Type B pancreatic cell (in vitro differentiated cells): Measurements from ENCODE around the gene ADCY9. TPM values are rescaled to one million over a fixed set of nuclear protein-coding genes. Genes with fewer than 3 reads are reported as not detected.

Experiments used
- DNase-seq: peaks from one replicate; pipeline ENCODE4 v3.0.0; 2021; ENCODE audit warnings: mixed read lengths; ENCODE audit not compliant: unreplicated experiment; ENCODE audit errors: extremely low spot score
- H3K27ac Mint-ChIP-seq: 2 replicates; pipeline ENCODE4 v1.8.0; 2021; ENCODE audit warnings: mild to moderate bottlenecking, mixed read lengths
- H3K27me3 Mint-ChIP-seq: 2 replicates; pipeline ENCODE4 v1.8.0; 2021; ENCODE audit warnings: mixed read lengths
- H3K36me3 Mint-ChIP-seq: 2 replicates; pipeline ENCODE4 v1.8.0; 2021; ENCODE audit warnings: mixed read lengths
- H3K4me1 Mint-ChIP-seq: one replicate; pipeline ENCODE4 v1.8.0; 2021; ENCODE audit warnings: mixed read lengths; ENCODE audit not compliant: unreplicated experiment
- H3K4me3 Mint-ChIP-seq: 2 replicates; pipeline ENCODE4 v1.8.0; 2021; ENCODE audit warnings: mild to moderate bottlenecking, mixed read lengths
- H3K9me3 Mint-ChIP-seq: 2 replicates; pipeline ENCODE4 v1.8.0; 2021; ENCODE audit warnings: mixed read lengths
- CTCF ChIP-seq: fragments of 200-600 bp; sonication (generic); conservative IDR thresholded peaks from 2 replicates; pipeline ENCODE4 v1.5.0; 2021; ENCODE audit warnings: antibody characterized with exemption, mild to moderate bottlenecking
- total RNA-seq: library from RNA; stranded (reverse); gene quantifications from 2 replicates; pipeline ENCODE4 v1.2.1, GENCODE V29; 2021; ENCODE audit warnings: low replicate concordance

The ADCY9 gene
- total RNA-seq, 1 donor from 2014 or later, result 13.9 TPM

- no peak overlapping the region for H3K4me3 Mint-ChIP-seq
- no peak for TF ChIP-seq CTCF
- no peaks in the 10 kb centered on the region for H3K27me3 Mint-ChIP-seq
- no peak for DNase-seq
- H3K4me1 Mint-ChIP-seq, result peaks cover 21% of the 10 kb centered on the region
- no peak overlapping the region for H3K27ac Mint-ChIP-seq
- H3K36me3 Mint-ChIP-seq, result no peaks in the 10 kb centered on the region
- no peaks in the 10 kb centered on the region for H3K9me3 Mint-ChIP-seq
These were observed 121.2 kb downstream of the ADCY9 start for GRCh38 chr16:3995001-3995400.

DNA sequence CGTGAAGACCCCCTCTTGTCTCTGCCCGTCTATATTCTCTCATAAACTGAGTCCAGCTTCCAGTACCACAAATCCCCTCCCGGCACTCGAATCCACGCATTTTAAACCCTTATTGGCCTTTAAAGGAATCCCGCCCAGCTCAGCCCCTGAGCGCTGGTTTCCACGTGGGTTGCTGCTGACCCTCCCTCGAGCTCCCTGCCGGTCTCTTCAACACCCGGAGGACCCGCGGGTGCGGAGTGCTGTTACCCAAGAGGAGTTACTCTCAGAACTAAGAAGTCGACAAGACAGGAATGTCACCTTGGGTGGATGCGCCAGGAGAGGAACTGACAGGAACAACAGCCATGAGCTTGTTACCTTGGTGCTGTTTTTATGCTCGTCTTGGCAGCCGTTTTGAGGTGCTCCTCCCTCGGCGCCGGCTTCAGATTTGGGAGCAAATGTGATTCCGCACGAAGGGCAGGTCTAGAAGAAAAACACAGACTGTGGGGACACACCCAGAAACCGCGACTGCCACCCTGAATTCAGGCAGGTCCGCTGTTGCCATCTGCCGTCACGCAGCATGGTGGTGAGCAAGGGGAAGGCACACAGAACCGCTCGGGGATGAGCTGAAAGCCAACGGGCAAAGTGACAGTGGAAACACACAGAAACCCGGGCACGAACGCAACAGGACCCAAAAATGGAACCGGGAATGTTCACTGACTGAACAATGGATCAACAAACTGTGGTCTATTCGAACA lies 123.0 kb downstream of the ADCY9 start:
- H3K4me3 Mint-ChIP-seq, result no peak overlapping the region
- H3K36me3 Mint-ChIP-seq, result no peaks in the 10 kb centered on the region
- no peak for DNase-seq
- no peak for TF ChIP-seq CTCF
- H3K27ac Mint-ChIP-seq, result no peak overlapping the region
- no peaks in the 10 kb centered on the region for H3K9me3 Mint-ChIP-seq
- H3K27me3 Mint-ChIP-seq, result no peaks in the 10 kb centered on the region
- H3K4me1 Mint-ChIP-seq, result peaks cover 9% of the 10 kb centered on the region

GRCh38 chr16:3992297-3993051 lies 123.8 kb downstream of the ADCY9 start:
- Mint-ChIP-seq H3K27me3 (no peaks in the 10 kb centered on the region), H3K36me3 (no peaks in the 10 kb centered on the region), H3K27ac (no peak overlapping the region), H3K4me3 (no peak overlapping the region), H3K9me3 (no peaks in the 10 kb centered on the region), H3K4me1 (peaks cover 9% of the 10 kb centered on the region)
- peak; percentile 30 for TF ChIP-seq CTCF
- DNase-seq, result no peak

DNA sequence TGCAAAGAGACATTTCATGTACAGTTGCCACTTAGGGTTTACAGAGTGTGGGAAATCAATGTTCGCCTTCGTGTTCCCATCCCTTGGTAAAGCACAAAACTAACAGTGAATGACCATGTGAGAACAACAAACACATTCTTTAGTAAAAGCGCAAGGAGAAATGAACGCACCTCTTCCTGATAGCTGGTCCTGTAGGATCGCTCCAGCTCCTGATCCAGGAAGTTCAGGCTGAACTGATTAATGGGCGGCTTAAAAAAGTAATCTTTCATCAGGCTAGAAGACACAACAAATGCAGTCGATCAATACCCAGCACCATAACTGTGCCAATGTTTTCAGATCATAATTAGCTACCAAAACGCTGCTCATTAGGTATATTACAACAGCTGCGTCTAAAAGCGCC lies 127.4 kb downstream of the ADCY9 start:
- DNase-seq, result no peak
- Mint-ChIP-seq H3K9me3 (no peaks in the 10 kb centered on the region), H3K36me3 (no peaks in the 10 kb centered on the region), H3K4me3 (no peak overlapping the region), H3K27me3 (no peaks in the 10 kb centered on the region), H3K4me1 (no peaks in the 10 kb centered on the region), H3K27ac (no peak overlapping the region)
- no peak for TF ChIP-seq CTCF

- no peak for TF ChIP-seq CTCF
- Mint-ChIP-seq H3K27ac (no peak overlapping the region), H3K4me3 (no peak overlapping the region), H3K27me3 (no peaks in the 10 kb centered on the region), H3K36me3 (no peaks in the 10 kb centered on the region), H3K4me1 (peaks cover 5% of the 10 kb centered on the region), H3K9me3 (no peaks in the 10 kb centered on the region)
- no peak for DNase-seq
These were observed 128.2 kb downstream of the ADCY9 start for GRCh38 chr16:3988011-3988410.
